ENCODE measurements around the gene AUTS2.

AUTS2 gene

DNA sequence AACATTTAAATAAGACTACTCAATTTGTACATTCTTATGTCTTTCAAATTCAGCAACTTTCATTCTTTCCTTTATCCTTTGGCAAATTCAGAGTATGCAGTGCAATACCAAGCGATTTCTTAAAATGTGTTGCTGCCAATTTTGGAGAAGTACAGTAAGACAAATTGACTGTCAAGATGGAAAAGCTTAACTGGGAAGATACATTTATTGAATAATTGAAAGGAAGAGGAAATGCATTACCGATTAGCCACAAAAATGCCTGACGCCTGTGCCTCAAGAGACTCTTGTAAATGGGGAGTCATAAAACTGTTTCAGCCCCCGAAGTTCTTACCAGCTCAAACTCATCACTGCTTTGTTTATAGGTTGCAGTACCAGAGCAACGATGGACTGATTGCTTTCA, 1160.4 kb downstream of the AUTS2 start:
- DNase-seq (ENCODE audit: low spot score), result no peak

DNA sequence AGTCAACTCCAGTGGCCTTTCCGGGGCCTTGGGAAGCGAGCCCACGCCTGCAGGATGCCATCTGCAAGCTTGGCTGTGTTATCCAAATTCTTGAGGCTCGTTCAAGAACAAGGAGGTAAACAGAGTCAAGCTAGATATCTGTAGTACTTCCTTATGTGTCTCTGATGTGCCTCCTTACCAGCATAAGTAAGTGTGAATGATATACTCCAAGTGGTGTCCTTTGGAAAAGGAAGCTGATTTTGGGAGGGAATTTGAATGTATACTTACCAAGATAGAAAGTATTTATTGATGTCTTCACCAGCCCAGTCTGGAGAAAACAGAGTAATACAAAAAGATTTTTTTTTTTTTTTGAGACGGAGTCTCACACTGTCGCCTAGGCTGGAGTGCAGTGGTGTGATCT, 1161.4 kb downstream of the AUTS2 start:
- DNase-seq (ENCODE audit: low spot score), result no peak

DNA sequence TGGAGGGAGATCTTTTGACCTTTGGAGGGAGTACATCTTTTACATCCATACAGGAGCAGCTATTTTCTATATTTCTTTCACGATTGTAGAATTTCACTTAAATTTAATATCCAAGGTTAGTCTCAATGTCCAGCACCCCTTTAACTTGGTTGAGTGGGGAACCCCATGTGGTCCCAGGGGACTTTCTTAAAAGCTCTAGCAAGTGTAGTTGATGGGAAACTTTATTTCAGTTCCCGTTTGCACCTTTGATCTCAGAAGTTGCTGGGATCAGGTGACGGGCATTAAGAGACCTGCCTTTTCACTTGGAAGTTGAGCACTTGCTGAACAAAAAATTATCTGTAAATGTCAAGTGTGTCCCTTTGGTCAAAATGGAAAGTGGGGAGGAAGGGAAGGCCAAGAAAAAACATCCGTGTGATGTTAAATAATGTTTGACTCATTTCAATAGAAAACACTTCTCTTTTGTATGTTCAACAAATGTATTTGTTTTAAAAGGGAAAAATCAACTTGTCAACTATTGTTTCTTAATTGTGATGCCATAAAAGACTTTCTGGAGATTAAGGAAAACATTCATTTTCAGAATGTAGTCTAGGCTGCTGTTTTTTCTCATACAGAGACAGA, 1163.5 kb downstream of the AUTS2 start:
- DNase-seq (ENCODE audit: low spot score), result no peak

DNA sequence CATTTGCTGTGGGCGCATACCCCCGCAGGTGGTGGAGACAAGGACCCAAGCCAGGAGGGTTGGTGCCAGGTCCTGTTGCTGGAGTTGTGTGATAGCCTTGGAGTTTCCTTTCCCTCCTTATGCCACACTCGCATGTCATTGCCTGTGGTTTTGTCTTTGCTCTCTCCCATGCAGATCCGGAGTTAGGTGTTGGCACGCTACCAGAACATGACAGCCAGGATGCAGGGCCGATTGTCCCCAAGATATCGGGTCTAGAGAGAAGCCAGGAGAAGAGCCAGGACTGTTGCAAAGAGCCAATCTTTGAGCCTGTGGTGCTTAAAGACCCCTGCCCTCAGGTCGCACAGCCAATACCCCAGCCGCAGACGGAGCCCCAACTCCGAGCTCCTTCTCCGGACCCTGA, 1164.4 kb downstream of the AUTS2 start:
- DNase-seq (ENCODE audit: low spot score), result no peak

DNA sequence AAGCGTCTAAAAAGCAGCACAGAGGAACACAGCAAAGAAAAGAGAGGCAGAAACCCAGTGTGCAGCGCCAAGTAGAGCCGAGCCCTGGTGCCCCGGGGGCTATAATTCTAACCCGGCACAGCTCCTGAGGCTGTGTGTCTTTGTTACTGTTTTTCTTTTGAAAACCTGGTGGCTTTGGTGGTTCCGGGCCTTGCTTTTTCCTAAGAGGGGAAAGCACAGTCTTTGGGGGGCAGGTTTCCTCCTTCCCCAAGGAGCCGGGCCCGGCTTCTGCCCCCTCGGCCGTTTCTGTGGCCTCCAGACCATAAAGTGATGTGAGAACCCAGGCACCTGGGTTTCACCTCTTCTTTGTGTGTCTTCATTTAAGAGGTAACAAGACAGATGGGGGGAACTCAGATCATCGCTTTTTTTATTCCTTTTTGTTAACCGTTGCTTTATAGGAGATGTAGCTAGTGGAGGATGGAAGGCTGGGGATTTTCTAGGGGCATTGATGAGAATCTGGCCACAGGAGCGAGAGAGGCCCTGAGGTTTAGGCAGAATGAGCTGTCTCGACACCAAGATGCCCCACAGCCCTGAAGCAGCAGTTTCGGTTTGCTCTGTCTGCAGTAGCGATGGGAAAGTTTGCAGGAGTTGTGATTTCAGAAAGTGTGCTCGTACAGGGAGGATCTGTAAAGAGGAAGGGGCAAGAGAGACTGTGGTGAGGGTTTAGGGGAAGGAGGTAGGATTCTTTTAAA, 1165.9 kb downstream of the AUTS2 start:
- DNase-seq (ENCODE audit: low spot score), result no peak

DNA sequence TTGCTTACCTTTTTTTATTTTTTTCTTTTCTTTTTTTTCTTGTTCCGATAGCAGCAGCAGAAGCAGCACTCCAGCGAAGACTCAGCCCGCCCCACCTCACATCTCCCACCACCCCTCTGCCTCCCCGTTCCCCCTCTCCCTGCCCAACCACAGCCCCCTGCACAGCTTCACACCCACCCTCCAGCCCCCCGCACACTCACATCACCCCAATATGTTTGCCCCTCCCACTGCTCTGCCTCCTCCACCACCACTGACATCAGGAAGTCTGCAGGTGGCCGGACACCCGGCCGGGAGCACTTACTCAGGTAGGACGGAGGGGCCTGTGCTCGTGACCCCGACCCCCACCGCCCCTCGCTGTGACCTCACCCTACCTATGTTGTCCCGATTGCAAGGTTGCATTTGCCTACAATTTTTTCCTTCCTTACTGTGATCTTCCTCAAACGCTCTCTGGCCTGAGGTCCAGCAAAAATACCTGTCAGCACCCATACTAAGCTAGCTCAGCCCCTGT, 1166.5 kb downstream of the AUTS2 start:
- no peak for DNase-seq (ENCODE audit: low spot score)

DNA sequence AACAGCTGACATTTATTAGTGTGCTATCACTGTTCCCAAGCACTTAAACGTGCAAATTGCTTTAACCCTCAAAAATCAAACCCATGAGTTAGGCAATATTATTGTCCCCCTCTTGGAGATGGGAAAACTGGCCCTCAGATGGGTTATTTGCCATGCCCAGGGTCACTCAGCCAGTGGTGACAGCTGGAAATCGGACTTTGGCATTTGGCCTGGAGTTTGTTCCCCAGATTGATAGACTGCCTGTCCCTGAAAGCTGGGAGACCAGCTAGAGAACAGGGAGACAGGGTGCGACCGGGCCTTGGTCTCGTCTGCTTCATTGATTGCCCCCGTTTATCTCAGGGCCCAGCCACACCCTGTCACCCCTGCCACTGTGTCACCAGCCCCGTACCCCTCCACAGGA, 1167.4 kb downstream of the AUTS2 start:
- DNase-seq (ENCODE audit: low spot score), result no peak

DNA sequence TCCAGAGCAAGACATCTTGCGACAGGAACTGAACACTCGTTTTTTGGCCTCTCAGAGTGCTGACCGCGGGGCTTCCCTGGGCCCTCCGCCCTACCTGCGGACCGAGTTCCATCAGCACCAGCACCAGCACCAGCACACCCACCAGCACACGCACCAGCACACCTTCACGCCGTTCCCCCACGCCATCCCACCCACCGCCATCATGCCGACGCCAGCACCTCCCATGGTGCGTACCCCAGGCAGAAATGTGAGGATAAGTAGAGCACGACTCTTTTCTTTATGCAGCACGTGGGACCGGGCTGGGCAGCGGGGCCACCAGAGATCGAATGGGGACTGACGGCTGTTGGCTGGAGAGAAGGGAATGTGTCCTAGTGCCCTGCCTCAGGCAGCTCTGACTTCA, 1167.8 kb downstream of the AUTS2 start:
- no peak for DNase-seq (ENCODE audit: low spot score)

DNA sequence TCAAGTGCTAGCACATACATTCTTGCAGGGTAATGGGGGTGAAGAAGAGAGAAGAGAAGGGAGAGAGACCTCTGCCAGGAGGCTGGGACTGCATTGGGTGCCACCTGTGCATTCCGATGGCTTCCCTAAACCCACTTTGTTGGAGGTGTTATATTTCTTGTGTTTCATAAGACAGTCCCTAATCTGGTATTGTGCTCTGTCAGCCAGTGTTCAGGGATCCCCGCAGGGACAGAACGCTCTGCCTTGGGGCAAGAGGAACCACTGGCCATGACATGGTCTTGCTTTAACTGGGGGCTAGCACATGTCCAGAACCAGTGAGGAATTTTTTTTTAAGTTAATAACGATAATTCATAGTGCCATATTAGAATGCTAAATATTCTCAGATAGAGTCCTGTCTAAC, 1168.4 kb downstream of the AUTS2 start:
- DNase-seq (ENCODE audit: low spot score), result no peak

DNA sequence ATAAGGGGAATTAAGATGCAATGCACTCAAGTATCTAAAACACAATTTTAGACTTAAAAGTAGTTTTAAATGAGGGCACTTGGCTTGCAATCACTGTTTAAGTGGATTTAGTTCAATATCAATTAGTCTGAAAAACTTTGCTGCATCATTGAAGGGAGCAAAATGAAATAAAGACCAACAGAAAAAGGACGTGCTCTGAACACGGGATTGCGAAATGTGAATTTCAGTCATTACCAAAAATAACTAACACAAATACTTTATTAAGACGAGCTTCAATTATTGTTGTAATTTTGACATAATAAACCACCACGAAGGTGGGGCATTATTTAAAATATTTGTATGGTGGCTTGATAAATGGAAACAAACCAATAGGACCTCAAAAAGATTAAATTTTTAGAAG, 1171.9 kb downstream of the AUTS2 start:
- no peak for DNase-seq (ENCODE audit: low spot score)

DNA sequence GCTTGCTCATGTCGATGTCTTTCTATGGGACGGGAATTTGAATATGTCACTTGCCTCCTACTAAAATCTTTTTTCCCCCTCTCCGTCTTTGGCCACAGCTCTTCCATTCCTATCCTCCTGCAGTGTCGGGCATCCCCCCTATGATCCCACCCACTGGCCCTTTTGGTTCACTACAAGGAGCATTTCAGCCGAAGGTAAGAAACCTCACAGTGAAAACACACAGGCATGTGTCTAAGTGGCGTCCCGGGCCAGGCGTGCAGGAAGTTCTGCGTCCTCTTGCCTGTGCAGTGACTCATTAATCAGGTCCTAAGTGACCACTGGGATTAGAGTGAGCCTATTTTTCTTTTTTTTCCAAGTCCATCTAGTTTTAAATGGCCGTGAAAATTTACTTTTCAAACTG, 1173.2 kb downstream of the AUTS2 start:
- DNase-seq (ENCODE audit: low spot score), result no peak

DNA sequence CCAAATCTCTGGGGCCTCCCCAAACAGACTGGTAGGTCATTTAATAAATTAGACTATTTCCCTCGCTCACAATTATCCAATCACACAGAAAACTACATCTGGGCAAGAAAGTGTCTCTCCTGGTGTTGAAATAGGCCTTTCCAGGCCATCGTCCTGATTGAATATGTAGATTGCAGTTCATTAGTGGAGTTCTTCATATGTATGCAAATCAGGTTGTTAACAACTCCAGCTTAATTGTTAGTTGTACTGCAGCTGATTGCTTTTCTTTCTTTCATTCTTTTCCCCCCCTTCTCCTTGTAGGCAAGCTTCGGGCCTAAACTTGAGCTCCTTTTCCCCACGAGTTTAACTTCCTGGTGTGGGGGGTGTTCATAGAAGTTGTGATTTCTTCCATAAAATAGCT, 1174.6 kb downstream of the AUTS2 start:
- DNase-seq (ENCODE audit: low spot score), result no peak

DNA sequence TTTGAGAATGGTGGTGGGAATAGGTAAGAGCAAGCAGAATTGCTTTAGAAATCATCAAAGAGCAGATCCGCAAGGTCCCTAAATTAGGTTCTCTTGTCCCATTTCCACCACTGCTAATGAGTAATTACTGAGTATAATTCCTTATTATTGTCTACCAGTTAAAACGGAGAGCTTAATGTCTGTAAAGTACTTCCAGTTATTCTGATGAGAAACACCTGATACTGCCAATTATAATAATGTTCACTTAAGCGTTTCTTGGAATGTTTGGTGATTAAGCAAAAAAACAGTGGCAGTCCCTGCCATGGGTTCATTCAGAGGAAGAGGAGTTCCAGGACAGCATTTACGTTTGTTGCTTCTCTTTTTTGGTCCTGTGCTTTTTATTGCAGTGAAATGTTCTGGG, 1175.1 kb downstream of the AUTS2 start:
- no peak for DNase-seq (ENCODE audit: low spot score)

DNA sequence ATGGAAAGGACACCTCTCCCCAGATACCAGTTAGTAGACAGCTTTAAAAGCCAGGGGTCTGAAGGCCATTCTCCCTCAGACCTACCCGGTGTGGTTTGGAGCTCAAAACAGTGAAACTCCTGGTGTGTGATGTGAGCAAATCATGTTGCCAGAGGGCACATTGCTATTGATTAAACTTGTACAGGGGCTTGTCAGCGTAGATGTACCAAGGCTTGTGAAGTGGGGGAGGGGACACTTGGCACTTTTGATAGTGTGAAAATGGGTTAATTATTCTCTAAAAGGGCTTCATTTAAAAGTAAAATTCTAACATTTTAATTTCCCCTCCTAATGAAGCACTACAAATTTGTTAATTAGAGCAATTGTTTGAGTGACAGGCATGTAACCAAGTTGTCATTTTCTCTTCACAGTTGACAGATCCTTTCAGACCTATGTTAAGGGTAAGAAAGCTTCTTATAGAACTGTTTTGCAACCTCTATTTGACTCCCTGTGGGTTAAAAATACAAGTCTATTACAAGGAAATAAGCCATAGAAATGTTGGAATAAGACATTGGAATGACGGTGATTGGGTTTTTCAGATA, 1176.8 kb downstream of the AUTS2 start:
- no peak for DNase-seq (ENCODE audit: low spot score)

DNA sequence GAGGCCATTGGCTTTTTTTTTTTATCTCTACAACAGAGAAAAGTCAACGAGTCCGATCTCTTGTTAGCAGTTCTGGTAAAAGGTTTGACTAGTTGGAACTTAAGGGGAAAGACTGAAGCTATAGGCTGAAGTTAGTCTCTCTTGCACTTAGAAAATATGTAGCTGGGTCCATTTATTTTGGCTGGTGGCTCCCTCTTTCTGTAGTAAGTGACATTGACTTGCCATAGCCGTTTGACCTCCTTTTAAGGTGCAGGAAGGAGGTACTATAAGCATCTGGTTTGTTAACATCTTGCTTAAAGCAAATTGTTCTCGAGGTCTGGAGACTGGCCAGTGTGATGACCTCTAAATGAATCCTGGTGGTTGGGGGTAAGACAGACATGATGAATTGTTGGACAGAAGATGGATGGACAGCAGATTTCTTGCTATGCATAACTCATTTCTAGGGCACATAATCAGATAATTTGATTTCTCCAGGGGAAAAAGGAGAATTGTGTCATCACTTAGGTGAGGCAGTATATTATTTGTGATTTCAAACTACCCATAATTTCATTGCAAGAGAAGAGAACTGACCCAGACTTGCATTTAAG, 1177.4 kb downstream of the AUTS2 start:
- peak; percentile 21 for DNase-seq (ENCODE audit: low spot score)

DNA sequence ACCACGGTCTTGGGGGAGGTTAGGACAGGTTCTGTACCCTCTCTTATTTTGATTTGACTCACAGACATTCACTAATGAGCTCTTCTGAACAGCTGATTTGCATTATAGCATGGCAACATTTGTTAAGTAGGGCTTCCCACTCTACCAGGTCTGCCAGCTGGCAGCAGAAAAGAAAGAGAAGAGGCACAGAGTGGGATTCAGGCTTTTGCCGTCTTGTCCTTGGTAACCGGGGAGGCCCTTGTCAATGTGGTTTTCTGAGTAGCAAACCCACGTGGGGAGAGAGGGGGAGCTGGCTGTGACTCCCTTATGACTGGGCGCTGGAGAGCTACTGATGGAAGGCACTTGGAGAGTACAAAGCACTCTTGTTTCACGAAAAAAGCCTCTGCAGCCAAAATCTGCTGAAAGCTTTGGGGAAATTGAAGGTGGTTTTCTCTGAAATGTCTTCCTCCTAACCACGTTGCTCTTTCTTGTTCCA, 1178.4 kb downstream of the AUTS2 start:
- no peak for DNase-seq (ENCODE audit: low spot score)

DNA sequence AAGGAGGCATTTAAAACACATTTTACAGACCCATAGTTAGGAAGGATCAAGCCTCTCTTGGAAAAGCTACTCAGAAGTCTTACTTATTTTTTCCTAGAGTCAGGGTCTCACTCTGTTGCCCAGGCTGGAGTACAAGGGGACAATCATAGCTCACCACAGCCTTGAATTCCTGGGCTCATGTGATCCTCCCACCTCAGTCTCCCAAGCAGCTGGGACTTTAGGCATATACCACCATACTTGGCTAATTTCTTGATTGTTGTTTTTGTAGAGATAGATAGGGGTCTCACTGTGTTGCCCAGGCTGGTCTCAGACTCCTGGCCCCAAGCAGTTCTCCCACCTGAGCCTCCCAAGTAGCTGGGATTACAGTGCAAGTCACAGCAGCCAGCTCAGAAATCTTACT, 1179.0 kb downstream of the AUTS2 start:
- no peak for DNase-seq (ENCODE audit: low spot score)

DNA sequence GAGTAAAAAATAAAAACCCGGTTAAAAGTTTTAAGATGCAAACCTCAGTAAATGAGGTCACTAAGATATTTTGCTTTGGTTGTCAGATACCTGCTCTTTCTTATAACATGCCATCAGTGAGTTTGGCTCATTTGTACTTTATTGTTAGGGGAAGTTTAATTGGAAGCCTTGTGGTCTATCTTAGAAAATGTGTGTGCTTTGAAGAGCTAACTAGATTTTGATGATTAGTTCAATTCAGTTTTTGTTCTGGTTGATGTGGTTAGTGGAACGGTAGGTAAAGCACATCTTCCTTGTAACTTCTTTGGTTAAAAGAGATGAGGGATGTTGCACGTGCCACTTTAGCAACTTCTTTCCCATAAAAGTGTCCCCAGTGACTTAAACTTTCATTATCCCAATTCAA, 1180.3 kb downstream of the AUTS2 start:
- DNase-seq (ENCODE audit: low spot score), result no peak

DNA sequence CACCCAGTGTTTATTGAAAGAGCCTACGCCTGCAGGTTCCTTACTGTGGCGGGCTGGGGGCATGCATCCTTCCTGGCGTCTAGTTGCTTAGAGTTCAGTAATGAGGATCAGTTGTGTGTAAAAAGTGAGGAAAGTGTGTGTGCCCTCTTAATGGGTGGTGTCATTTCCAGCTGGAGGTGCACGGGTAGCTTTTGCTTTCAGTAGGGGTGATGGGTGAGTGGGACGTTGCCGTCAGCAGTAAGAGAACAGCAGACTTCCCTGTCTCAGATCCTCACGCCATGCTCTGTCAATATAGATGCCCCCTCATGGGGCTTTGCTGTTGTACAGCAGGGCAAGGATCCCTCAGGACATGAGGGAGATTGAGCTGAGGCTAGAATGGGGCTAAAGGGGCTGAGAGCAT, 1181.0 kb downstream of the AUTS2 start:
- DNase-seq (ENCODE audit: low spot score), result no peak

DNA sequence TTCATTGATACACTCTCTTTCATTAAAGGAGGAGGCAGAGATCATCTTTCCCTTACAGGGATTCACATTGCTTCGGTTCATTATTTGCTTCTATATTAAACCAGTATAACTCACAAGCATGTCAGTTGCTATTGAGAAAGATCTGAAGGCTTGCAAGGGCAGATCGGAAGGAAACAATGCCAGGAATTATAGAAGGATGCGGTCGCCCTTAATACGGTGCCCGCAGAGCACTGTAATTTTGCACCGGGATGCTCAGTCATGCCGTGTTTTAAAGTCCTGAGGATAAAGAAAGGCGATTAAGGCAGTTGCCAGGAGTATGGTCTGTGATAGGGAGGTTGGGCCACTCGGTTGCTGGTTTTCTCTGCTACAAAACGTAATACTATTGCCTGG, 1183.6 kb downstream of the AUTS2 start:
- DNase-seq (ENCODE audit: low spot score), result no peak

DNA sequence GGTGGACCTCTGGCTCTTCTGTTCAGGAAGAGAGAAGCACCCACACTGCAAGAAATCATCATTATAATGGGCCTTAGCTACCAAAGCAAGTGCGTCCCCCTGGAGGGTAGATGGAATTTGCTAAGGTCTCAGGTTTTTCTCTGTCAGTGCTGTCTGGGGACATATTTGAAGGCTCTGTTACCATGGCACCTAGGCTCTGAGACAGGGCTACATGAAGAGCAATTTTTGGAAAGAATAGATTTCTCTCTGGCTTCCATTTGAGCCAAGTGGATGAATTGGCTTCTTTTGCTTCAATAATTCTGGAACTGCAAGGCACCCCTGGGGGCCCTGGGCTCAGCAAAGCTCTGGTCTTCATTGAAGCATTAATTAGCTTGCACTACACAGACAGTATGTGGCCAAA, 1184.5 kb downstream of the AUTS2 start:
- DNase-seq (ENCODE audit: low spot score), result no peak

DNA sequence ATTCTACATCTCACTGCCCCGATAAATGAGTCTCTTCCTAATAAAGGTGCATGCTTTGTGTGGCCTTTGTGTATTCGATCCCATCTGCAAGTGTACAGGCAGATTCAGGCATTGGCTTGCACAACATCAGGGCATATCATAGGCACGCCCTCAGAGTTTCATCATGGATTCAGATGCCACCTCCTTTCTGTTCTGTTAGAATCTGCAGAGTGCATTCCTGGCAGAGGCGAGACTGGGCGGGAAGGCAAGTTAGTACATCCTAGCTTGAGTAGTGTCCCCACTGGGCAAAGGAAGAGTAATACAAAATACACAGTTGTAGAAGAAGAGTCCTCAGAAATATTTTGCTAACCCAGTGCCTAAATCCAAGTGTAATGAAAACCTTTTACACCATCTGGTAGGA, 1187.2 kb downstream of the AUTS2 start:
- no peak for DNase-seq (ENCODE audit: low spot score)

DNA sequence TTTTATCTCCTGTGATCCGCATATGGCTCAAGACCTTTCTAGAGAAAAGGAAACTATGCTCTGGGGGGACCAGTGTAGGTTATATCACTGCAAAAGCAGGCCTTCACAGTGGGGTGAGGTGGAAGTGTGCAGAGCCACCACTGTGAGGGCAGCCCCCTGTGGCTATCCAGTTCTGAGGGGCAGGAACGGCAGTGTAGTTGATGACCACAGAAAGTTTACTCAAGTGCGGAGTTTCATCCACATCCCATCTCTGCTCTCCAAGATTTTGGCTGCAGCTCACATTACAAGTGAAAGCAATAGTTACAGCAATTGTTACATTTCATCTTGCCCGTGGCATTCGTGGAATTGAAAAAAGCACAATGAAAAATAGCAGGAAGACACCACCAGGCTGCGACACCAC, 1187.8 kb downstream of the AUTS2 start:
- no peak for DNase-seq (ENCODE audit: low spot score)
